ENCODE measurements around the gene MED14.
"Not testable (repeated sequence)": the region's sequence is repeated elsewhere in the genome, so short reads cannot be mapped to it uniquely, and the experiment has no call there.

Gene MED14

GRCh38 chrX:40735325-40736169, at the start of gene MED14:
TSS of gene MED14 (minus strand) at chrX:40735542. CDS start at chrX:40735412, 130 bp downstream.
- peak; percentile 21 to 90 (median 77) for DNase-seq

GRCh38 chrX:40784516-40785151, 49.3 kb upstream of the MED14 start:
- DNase-seq = no peak

GRCh38 chrX:40782644-40783259, 47.4 kb upstream of the MED14 start:
- DNase-seq = not testable (repeated sequence)

- DNase-seq = no peak
Observed at GRCh38 chrX:40780951-40781350, 45.6 kb upstream of the MED14 start.

- DNase-seq = peak in 9 of 51 donors; percentile 0 to 13 (median 3)
Observed at GRCh38 chrX:40780082-40780481, 44.7 kb upstream of the MED14 start.

- DNase-seq = no peak
Observed at GRCh38 chrX:40778861-40779575, 43.7 kb upstream of the MED14 start.

- DNase-seq = no peak
Observed at GRCh38 chrX:40773809-40774208, 38.5 kb upstream of the MED14 start.

GRCh38 chrX:40773188-40773587, 37.8 kb upstream of the MED14 start:
- no peak for DNase-seq

- no peak for DNase-seq
Observed at GRCh38 chrX:40772290-40772689, 36.9 kb upstream of the MED14 start.

- DNase-seq = no peak
Observed at GRCh38 chrX:40761762-40762161, 26.4 kb upstream of the MED14 start.

GRCh38 chrX:40759374-40759773, 24.0 kb upstream of the MED14 start:
- DNase-seq = no peak

GRCh38 chrX:40757058-40757457, 21.7 kb upstream of the MED14 start:
- DNase-seq = no peak

- DNase-seq = peak in 32 of 51 donors; percentile 1 to 62 (median 6)
Observed at GRCh38 chrX:40755291-40756249, 20.2 kb upstream of the MED14 start.

GRCh38 chrX:40749681-40750494, 14.5 kb upstream of the MED14 start:
- DNase-seq = no peak

GRCh38 chrX:40748977-40749376, 13.6 kb upstream of the MED14 start:
- no peak for DNase-seq

GRCh38 chrX:40746521-40746920, 11.2 kb upstream of the MED14 start:
- no peak for DNase-seq

GRCh38 chrX:40736170-40736505, 796 bp upstream of the MED14 start:
- DNase-seq = peak in 2 of 51 donors; percentile 31 to 62

GRCh38 chrX:40734971-40735324, 394 bp downstream of the MED14 start:
- peak in 16 of 51 donors; percentile 3 to 48 (median 32) for DNase-seq

GRCh38 chrX:40733706-40734105, 1.6 kb downstream of the MED14 start:
- no peak for DNase-seq

- DNase-seq = not testable (repeated sequence)
Observed at GRCh38 chrX:40732499-40732898, 2.8 kb downstream of the MED14 start.
